ENCODE results near the gene RPS6KA6. TPM values are rescaled to one million over a fixed set of nuclear protein-coding genes. Genes with fewer than 3 reads are reported as not detected.

RPS6KA6 gene
- total RNA-seq, 1 donor from 2014 or later, result 2.7 TPM

DNA sequence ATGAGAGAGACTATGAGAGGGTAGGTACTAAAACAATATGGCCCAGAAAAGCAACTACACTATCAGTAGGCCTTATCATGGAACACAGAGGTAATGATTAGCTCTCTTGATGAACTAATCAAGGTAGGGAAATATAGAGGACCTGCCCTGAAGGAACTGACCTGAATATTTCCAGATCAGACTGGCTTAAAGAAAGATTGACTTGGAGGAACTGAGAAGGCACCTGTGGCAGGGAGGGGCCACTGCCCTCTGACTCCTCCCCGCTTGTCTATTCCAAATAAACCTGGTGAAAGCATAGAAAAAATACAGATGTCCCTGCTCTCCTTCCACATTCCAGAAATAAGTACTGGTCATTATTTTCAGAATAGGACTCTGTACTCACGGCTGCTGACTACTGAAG is 5.5 kb downstream of the RPS6KA6 start:
- H3K27ac ChIP-seq, result no peak overlapping the region
- H3K27me3 ChIP-seq, result no peaks in the 10 kb centered on the region
- DNase-seq (ENCODE audit: extremely low spot score in 2 of 2), result no peak
- intact Hi-C loops (cut with DNase I), result no loop called here
- H3K4me3 ChIP-seq, result no peak overlapping the region
- H3K36me3 ChIP-seq, result no peaks in the 10 kb centered on the region
- TF ChIP-seq, protein P1, sequence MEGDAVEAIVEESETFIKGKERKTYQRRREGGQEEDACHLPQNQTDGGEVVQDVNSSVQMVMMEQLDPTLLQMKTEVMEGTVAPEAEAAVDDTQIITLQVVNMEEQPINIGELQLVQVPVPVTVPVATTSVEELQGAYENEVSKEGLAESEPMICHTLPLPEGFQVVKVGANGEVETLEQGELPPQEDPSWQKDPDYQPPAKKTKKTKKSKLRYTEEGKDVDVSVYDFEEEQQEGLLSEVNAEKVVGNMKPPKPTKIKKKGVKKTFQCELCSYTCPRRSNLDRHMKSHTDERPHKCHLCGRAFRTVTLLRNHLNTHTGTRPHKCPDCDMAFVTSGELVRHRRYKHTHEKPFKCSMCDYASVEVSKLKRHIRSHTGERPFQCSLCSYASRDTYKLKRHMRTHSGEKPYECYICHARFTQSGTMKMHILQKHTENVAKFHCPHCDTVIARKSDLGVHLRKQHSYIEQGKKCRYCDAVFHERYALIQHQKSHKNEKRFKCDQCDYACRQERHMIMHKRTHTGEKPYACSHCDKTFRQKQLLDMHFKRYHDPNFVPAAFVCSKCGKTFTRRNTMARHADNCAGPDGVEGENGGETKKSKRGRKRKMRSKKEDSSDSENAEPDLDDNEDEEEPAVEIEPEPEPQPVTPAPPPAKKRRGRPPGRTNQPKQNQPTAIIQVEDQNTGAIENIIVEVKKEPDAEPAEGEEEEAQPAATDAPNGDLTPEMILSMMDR (IDR thresholded peaks at IDR 0.05), result no peak
- TF ChIP-seq POLR2AphosphoS5 (IDR thresholded peaks at IDR 0.05; ENCODE audit: insufficient read depth in 1 of 2, low read depth in 1 of 2), result no peak
- TF ChIP-seq POLR2A (IDR thresholded peaks at IDR 0.05), result no peak
- H3K9me3 ChIP-seq, result no peaks in the 10 kb centered on the region
- H3K4me1 ChIP-seq, result no peaks in the 10 kb centered on the region

DNA sequence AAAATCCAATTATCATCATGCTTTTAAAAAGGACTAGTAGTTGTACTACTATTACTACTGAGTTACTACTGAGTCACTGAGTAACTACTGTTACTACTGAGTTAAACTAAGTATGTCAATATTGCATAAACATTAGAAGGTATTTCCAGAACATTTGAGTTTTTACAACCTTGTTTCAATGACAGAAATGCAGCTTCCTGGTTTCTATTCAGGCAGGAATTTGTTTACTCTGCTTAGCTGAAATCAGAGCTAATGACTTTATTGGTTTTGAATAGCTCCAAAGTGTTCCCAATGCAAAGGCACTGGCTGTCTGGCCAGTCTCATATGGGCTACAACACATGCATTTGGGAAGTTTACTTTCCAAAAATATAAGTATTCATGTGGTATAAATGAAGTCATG is 12.0 kb downstream of the RPS6KA6 start:
- DNase-seq (ENCODE audit: extremely low spot score in 2 of 2), result no peak
- no peaks in the 10 kb centered on the region for H3K27me3 ChIP-seq
- TF ChIP-seq POLR2AphosphoS5 (IDR thresholded peaks at IDR 0.05; ENCODE audit: insufficient read depth in 1 of 2, low read depth in 1 of 2), result no peak
- no peak for TF ChIP-seq POLR2A (IDR thresholded peaks at IDR 0.05)
- TF ChIP-seq, protein P1 (IDR thresholded peaks at IDR 0.05), result no peak
- H3K36me3 ChIP-seq, result no peaks in the 10 kb centered on the region
- no peaks in the 10 kb centered on the region for H3K9me3 ChIP-seq
- no peak overlapping the region for H3K4me3 ChIP-seq
- H3K27ac ChIP-seq, result no peak overlapping the region
- no peaks in the 10 kb centered on the region for H3K4me1 ChIP-seq
- intact Hi-C loops (cut with DNase I), result no loop called here

DNA sequence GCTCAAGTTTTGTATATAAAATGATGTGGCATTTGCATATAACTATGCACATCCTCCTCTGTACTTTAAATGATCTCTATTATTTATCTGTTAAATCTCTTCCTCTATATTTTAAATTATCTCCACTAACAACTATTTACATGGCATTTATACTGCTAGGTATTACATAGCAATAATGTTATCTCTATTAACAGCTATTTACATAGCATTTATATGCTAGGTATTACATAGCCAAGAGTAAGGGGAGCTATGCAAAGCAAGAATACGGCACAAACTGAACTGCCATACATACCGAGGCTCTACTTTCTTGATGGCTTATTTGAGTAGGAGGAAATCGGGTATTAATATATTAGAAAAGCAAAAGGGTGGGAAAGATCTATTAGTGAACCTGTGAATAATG is 12.7 kb downstream of the RPS6KA6 start:
- intact Hi-C loops (cut with DNase I), result no loop called here
- TF ChIP-seq POLR2A (IDR thresholded peaks at IDR 0.05) (no peak), POLR2AphosphoS5 (IDR thresholded peaks at IDR 0.05; ENCODE audit: insufficient read depth in 1 of 2, low read depth in 1 of 2) (no peak)
- TF ChIP-seq, protein P1 (IDR thresholded peaks at IDR 0.05), result no peak
- H3K27me3 ChIP-seq, result no peaks in the 10 kb centered on the region
- H3K27ac ChIP-seq, result no peak overlapping the region
- no peaks in the 10 kb centered on the region for H3K36me3 ChIP-seq
- DNase-seq (ENCODE audit: extremely low spot score in 2 of 2), result no peak
- H3K4me3 ChIP-seq, result no peak overlapping the region
- no peaks in the 10 kb centered on the region for H3K9me3 ChIP-seq
- H3K4me1 ChIP-seq, result no peaks in the 10 kb centered on the region

DNA sequence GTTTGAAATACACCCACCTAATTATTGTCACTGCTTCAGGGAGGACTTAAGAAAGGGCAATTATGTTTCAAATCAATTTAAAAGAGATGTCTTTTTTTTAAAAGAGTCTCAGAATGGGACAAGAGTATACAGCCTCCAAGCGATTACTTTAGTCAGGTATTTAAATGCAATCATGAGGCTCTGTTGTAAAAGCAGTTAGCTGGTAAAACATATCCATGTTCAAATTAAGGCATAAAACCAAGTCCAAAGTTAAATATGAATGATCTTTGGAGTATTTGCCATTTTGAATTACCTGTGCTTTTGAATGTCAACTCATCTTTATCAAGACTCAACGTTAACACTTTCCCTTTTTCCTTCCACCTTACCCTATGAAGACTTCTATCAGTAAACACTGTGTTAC is 13.7 kb downstream of the RPS6KA6 start:
- Histone ChIP-seq H3K27ac (no peak overlapping the region), H3K36me3 (no peaks in the 10 kb centered on the region), H3K9me3 (no peaks in the 10 kb centered on the region), H3K4me1 (no peaks in the 10 kb centered on the region), H3K27me3 (no peaks in the 10 kb centered on the region), H3K4me3 (no peak overlapping the region)
- DNase-seq (ENCODE audit: extremely low spot score in 2 of 2), result no peak
- intact Hi-C loops (cut with DNase I), result no loop called here
- TF ChIP-seq, protein P1 (IDR thresholded peaks at IDR 0.05), result no peak
- TF ChIP-seq POLR2A (IDR thresholded peaks at IDR 0.05), result no peak
- no peak for TF ChIP-seq POLR2AphosphoS5 (IDR thresholded peaks at IDR 0.05; ENCODE audit: insufficient read depth in 1 of 2, low read depth in 1 of 2)

DNA sequence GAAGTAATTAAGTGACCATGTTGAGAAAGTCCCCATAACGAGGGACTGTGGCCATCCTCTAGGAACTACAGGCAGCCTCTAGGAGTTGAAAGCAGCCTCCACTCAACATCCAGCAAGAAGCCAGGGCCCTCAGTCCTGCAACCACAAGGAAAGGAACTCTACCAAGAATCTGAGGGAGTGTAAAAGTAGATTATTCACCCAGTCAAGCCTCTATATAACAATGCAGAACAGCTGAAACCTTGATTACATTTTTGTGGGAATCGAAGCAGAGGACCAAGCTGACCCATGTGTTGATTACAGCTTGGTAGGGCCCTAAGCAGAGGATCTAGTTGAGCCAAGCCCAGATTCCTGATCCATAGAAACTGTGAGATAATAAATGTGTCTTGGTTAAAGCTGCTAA is 17.1 kb downstream of the RPS6KA6 start:
- Histone ChIP-seq H3K9me3 (no peaks in the 10 kb centered on the region), H3K27ac (no peak overlapping the region), H3K36me3 (no peaks in the 10 kb centered on the region), H3K4me1 (no peaks in the 10 kb centered on the region), H3K4me3 (no peak overlapping the region), H3K27me3 (no peaks in the 10 kb centered on the region)
- no peak for TF ChIP-seq POLR2AphosphoS5 (IDR thresholded peaks at IDR 0.05; ENCODE audit: insufficient read depth in 1 of 2, low read depth in 1 of 2)
- TF ChIP-seq, protein P1 (IDR thresholded peaks at IDR 0.05), result no peak
- TF ChIP-seq POLR2A (IDR thresholded peaks at IDR 0.05), result no peak
- DNase-seq (ENCODE audit: extremely low spot score in 2 of 2), result no peak
- intact Hi-C loops (cut with DNase I), result no loop called here
